WTC11 (cell line): ENCODE data around the gene WDR18. TPM values are rescaled to one million over a fixed set of nuclear protein-coding genes. Genes with fewer than 3 reads are reported as not detected.
A peak's percentile ranks its signal among the peaks of the same experiment; 100 is the strongest.
"Not testable (repeated sequence)": the region's sequence is repeated elsewhere in the genome, so short reads cannot be mapped to it uniquely, and the experiment has no call there.

Experiments
- ATAC-seq: fragments of 200-7000 bp; cut with Tn5 transposase; 2 replicates; pipeline ENCODE4 v1.10.0; 2021; ENCODE audit warnings: mild to moderate bottlenecking, moderate library complexity
- CTCF ChIA-PET: fragments of 300-600 bp; sonication (Branson Sonifier 250); formaldehyde crosslinking; loops from one replicate; lab custom pipeline; 2021; ENCODE audit warnings: antibody characterized with exemption; lab: Charles Lee
- POLR2A ChIA-PET: fragments of 350-600 bp; sonication (Branson Sonifier 250); formaldehyde crosslinking; loops from one replicate; lab custom pipeline; 2021; ENCODE audit warnings: antibody characterized with exemption; lab: Charles Lee
- DNase-seq: peaks from one replicate; pipeline ENCODE4 v3.0.0; 2021; ENCODE audit warnings: low spot score
- H3K27ac Mint-ChIP-seq: 2 replicates; pipeline ENCODE4 v1.8.0; 2021; ENCODE audit warnings: mixed read lengths
- H3K27me3 Mint-ChIP-seq: 2 replicates; pipeline ENCODE4 v1.8.0; 2021; ENCODE audit warnings: low read depth, mild to moderate bottlenecking, moderate library complexity, mixed read lengths
- H3K36me3 Mint-ChIP-seq: 2 replicates; pipeline ENCODE4 v1.8.0; 2021; ENCODE audit warnings: mixed read lengths
- H3K4me1 Mint-ChIP-seq: 2 replicates; pipeline ENCODE4 v1.8.0; 2022; ENCODE audit warnings: mixed read lengths
- H3K4me3 Mint-ChIP-seq: 2 replicates; pipeline ENCODE4 v1.8.0; 2021; ENCODE audit warnings: mild to moderate bottlenecking, moderate library complexity, mixed read lengths
- H3K9me3 Mint-ChIP-seq: 2 replicates; pipeline ENCODE4 v1.8.0; 2021; ENCODE audit warnings: mixed read lengths
- ATF3 ChIP-seq: sonication (generic); formaldehyde crosslinking; conservative IDR thresholded peaks from 2 replicates; pipeline ENCODE4 v1.8.1; 2022; ENCODE audit warnings: mild to moderate bottlenecking, missing genetic modification reagents
- CBFB ChIP-seq: sonication (generic); formaldehyde crosslinking; IDR thresholded peaks from 2 replicates; pipeline ENCODE4 v1.8.1; 2022; ENCODE audit warnings: mild to moderate bottlenecking, low read depth, missing genetic modification reagents
- ESRRA ChIP-seq: sonication (generic); formaldehyde crosslinking; IDR thresholded peaks from 2 replicates; pipeline ENCODE4 v1.8.1; 2022; ENCODE audit warnings: mild to moderate bottlenecking, missing genetic modification reagents, borderline replicate concordance
- FOXJ3 ChIP-seq: sonication (generic); formaldehyde crosslinking; IDR thresholded peaks from 2 replicates; pipeline ENCODE4 v1.9.0; 2021; ENCODE audit warnings: missing genetic modification reagents, mild to moderate bottlenecking, borderline replicate concordance
- FOXK1 ChIP-seq: sonication (generic); formaldehyde crosslinking; IDR thresholded peaks from 2 replicates; pipeline ENCODE4 v1.8.0; 2022; ENCODE audit warnings: mild to moderate bottlenecking, moderate library complexity, missing genetic modification reagents
- FOXP4 ChIP-seq: sonication (generic); formaldehyde crosslinking; IDR thresholded peaks from 2 replicates; pipeline ENCODE4 v1.8.0; 2022; ENCODE audit warnings: mild to moderate bottlenecking, missing genetic modification reagents
- GABPB1 ChIP-seq: sonication (generic); formaldehyde crosslinking; IDR thresholded peaks from 2 replicates; pipeline ENCODE4 v1.8.1; 2023; ENCODE audit warnings: mild to moderate bottlenecking, missing genetic modification reagents
- HMGA2 ChIP-seq: fragments of 250-450 bp; sonication (Bioruptor Pico); IDR thresholded peaks from 2 replicates; pipeline ENCODE4 v1.4.0; 2021; ENCODE audit warnings: mild to moderate bottlenecking, moderate library complexity
- HMGXB4 ChIP-seq: sonication (generic); formaldehyde crosslinking; IDR thresholded peaks from 2 replicates; pipeline ENCODE4 v1.8.1; 2023; ENCODE audit warnings: mild to moderate bottlenecking, moderate library complexity, missing genetic modification reagents
- JUN ChIP-seq: sonication (generic); formaldehyde crosslinking; IDR thresholded peaks from 2 replicates; pipeline ENCODE4 v1.8.0; 2023; ENCODE audit warnings: mild to moderate bottlenecking, missing genetic modification reagents
- MYBL2 ChIP-seq: sonication (generic); formaldehyde crosslinking; IDR thresholded peaks from 2 replicates; pipeline ENCODE4 v1.8.1; 2023; ENCODE audit warnings: mild to moderate bottlenecking, moderate library complexity, missing genetic modification reagents
- NFYB ChIP-seq: sonication (generic); formaldehyde crosslinking; conservative IDR thresholded peaks from 2 replicates; pipeline ENCODE4 v1.8.0; 2022; ENCODE audit warnings: low read depth, missing genetic modification reagents
- NR1H2 ChIP-seq: sonication (generic); formaldehyde crosslinking; IDR thresholded peaks from 2 replicates; pipeline ENCODE4 v1.9.0; 2021; ENCODE audit warnings: mild to moderate bottlenecking, moderate library complexity, missing genetic modification reagents
- OVOL2 ChIP-seq: fragments of 250-450 bp; sonication (Bioruptor Pico); IDR thresholded peaks from 2 replicates; pipeline ENCODE4 v1.9.0; 2021; ENCODE audit warnings: mild to moderate bottlenecking, borderline replicate concordance
- RELA ChIP-seq: sonication (generic); formaldehyde crosslinking; IDR thresholded peaks from 2 replicates; pipeline ENCODE4 v1.8.1; 2022; ENCODE audit warnings: missing genetic modification reagents, mild to moderate bottlenecking, borderline replicate concordance
- TCF7 ChIP-seq: sonication (generic); formaldehyde crosslinking; IDR thresholded peaks from 2 replicates; pipeline ENCODE4 v1.8.0; 2022; ENCODE audit warnings: mild to moderate bottlenecking, low read depth, missing genetic modification reagents, moderate library complexity
- USF2 ChIP-seq: sonication (generic); formaldehyde crosslinking; IDR thresholded peaks from 2 replicates; pipeline ENCODE4 v1.8.1; 2023; ENCODE audit warnings: mild to moderate bottlenecking, missing genetic modification reagents, moderate library complexity
- ZBTB43 ChIP-seq: sonication (generic); formaldehyde crosslinking; IDR thresholded peaks from 2 replicates; pipeline ENCODE4 v1.8.1; 2023; ENCODE audit warnings: mild to moderate bottlenecking, missing genetic modification reagents
- ZNF121 ChIP-seq: sonication (generic); formaldehyde crosslinking; IDR thresholded peaks from 2 replicates; pipeline ENCODE4 v1.8.0; 2023; ENCODE audit warnings: missing genetic modification reagents
- ZNF671 ChIP-seq: fragments of 250-450 bp; sonication (Bioruptor Pico); IDR thresholded peaks from 2 replicates; pipeline ENCODE4 v1.8.0; 2021; ENCODE audit warnings: mild to moderate bottlenecking
- total RNA-seq: library from RNA; stranded (reverse); gene quantifications from 3 replicates; pipeline ENCODE4 v1.2.3, GENCODE V29; 2021

The WDR18 gene
- total RNA-seq, 1 experiment from 2014 or later, result 140 TPM

GRCh38 chr19:1020868-1021425 is 36.8 kb downstream of the WDR18 start, which contains the start of gene TMEM259 (continued):
- TF ChIP-seq ESRRA (0 out of 2 replicates have a peak, but pooled peaks have one; percentile 18), NFYB (CRISPR knock-in tag) (peak; percentile 35; the same call in 1 of the 2 replicates), RELA (CRISPR knock-in tag) (0 out of 2 replicates have a peak, but pooled peaks have one; percentile 18), OVOL2 (CRISPR knock-in tag) (no peak), CBFB (peak; percentile 67; the same call in 1 of the 2 replicates), JUN (CRISPR knock-in tag) (no peak), USF2 (CRISPR knock-in tag) (peak; percentile 36; the same call in 1 of the 2 replicates), ZNF671 (no peak), FOXP4 (peak; percentile 64), GABPB1 (CRISPR knock-in tag) (peak; percentile 22; the same call in 1 of the 2 replicates)
- TF ChIP-seq, all 79 proteins: peak for 16

- TF ChIP-seq ZNF121 (CRISPR knock-in tag), result 0 out of 2 replicates have a peak, but pooled peaks have one; percentile 38
- TF ChIP-seq, all 79 proteins: peak for 1; not testable (repeated sequence) for 78
- H3K4me1 Mint-ChIP-seq, POLR2A ChIA-PET, H3K27ac Mint-ChIP-seq, H3K9me3 Mint-ChIP-seq, DNase-seq, H3K27me3 Mint-ChIP-seq, ATAC-seq, H3K36me3 Mint-ChIP-seq, H3K4me3 Mint-ChIP-seq, CTCF ChIA-PET: not testable (repeated sequence)
Observed at GRCh38 chr19:1023883-1024188, 39.7 kb downstream of the WDR18 start.

- DNase-seq, H3K9me3 Mint-ChIP-seq, H3K27me3 Mint-ChIP-seq, H3K36me3 Mint-ChIP-seq, H3K27ac Mint-ChIP-seq, H3K4me3 Mint-ChIP-seq, ATAC-seq, H3K4me1 Mint-ChIP-seq: not testable (repeated sequence)
- CTCF ChIA-PET, result interaction anchor here (1.1 to 4.3 kb wide), 2 partner anchors 14 to 219 kb away, joined by 8 to 27 read pairs; partner anchors contain the start of gene ABCA7
- POLR2A ChIA-PET, result interaction anchor here (0.8 to 6.8 kb wide), 4 partner anchors 12 to 241 kb away, joined by 3 to 70 read pairs (median 9); partner anchors contain the start of gene ABCA7
Observed at GRCh38 chr19:1025080-1025479, 40.9 kb downstream of the WDR18 start.

- peak within 1 kb of the TSS; percentile 94 for H3K27ac Mint-ChIP-seq
- ATAC-seq (peak; percentile 69), DNase-seq (peak; percentile 84)
- H3K4me1 Mint-ChIP-seq, result peaks cover 3% of the 10 kb centered on the region
- H3K9me3 Mint-ChIP-seq, result no peaks in the 10 kb centered on the region
- H3K27me3 Mint-ChIP-seq, result no peaks in the 10 kb centered on the region
- peak within 1 kb of the TSS; percentile 92 for H3K4me3 Mint-ChIP-seq
- peaks cover 9% of the 10 kb centered on the region for H3K36me3 Mint-ChIP-seq
- ChIA-PET CTCF (interaction anchor here (0.6 to 4.3 kb wide), 12 partner anchors 10 to 507 kb away, joined by 3 to 33 read pairs (median 4); partner anchors contain the start of genes ABCA7 and ARHGAP45), POLR2A (interaction anchor here (0.8 to 6.8 kb wide), 12 partner anchors 9 to 240 kb away, joined by 3 to 70 read pairs (median 4); partner anchors contain the start of genes ABCA7 and ARHGAP45)
- TF ChIP-seq FOXP4 (no peak), FOXK1 (no peak), TCF7 (no peak), ZBTB43 (CRISPR knock-in tag) (no peak), FOXJ3 (CRISPR knock-in tag) (no peak), HMGA2 (no peak), MYBL2 (CRISPR knock-in tag) (no peak), ZNF121 (CRISPR knock-in tag) (0 out of 2 replicates have a peak, but pooled peaks have one; percentile 59), NR1H2 (CRISPR knock-in tag) (no peak), HMGXB4 (peak; percentile 73; the same call in 1 of the 2 replicates), ATF3 (no peak)
Observed at GRCh38 chr19:1025960-1026782, 42.0 kb downstream of the WDR18 start, which contains the start of gene CNN2. TSS of gene CNN2 (plus strand) at chr19:1026608. CDS start at chr19:1026662, 54 bp downstream.
